Stimulated activated CD4-positive, alpha-beta T cell treated with anti-CD3 and anti-CD28 coated beads, Interleukin-4, amount 100 ng/mL, for 48 hours (primary cell): ENCODE data around the gene NFIB.

Experiments
- DNase-seq, 2 donors: peaks; one replicate each; pipeline ENCODE4 v3.0.0-alpha.2; 2020; ENCODE audit warnings: low read depth in 2 of 2

Gene NFIB

DNA sequence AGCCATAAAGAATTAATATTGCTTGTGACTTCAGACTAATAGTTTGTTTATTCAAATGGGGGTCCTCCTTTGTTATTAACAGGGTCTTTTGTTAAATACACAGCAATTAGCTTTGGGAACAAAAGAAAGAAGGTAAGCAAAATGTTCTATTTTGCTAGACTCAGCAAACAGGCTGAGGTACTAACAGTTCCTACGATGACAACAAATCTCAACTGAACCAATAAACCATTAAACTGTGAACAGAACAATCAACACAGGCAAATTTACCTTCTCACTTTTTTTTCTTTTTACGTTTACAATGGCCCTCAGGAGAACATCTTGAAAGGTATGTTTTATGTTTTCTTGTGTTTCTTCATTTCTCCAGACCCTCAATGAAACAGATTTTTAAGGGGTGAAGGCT, 207.2 kb downstream of the NFIB start:
- DNase-seq = no peak

DNA sequence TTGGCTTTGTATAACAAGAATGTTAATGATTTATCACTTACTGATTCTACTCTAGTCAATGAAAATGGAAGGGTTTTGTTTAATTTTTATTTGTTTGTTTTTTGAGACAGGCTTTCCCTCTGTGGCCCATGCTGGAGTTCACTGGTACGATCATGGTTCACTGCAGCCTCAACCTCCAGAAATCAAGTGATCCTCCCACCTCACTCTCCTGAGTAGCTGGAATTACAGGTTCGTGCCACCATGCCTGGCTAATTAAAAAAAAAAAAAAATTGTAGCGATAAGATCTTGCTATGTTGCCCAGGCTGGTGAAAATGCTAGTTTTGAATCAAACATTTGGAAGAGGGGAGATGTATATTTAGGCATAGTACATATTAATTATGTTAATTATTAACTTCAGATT, 209.4 kb downstream of the NFIB start:
- DNase-seq = no peak

DNA sequence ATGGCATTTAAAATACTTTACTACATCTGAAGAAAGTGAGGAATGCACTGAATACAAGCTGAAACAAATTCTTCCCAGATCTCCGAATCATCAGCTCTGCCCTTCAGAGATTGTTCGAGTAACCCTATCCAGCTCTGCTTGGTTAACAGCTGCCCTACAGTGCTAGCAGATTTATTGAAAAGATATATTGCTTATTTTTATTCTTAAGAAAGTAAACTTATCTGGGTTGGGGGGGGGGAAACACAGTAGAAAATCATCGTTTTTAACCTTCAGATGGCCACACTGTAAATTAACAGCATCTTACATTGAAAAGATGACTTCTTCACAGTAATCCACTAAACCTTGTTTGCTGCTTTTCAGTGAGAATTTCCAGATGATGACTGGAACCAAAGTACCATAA, 210.8 kb downstream of the NFIB start:
- DNase-seq = no peak

DNA sequence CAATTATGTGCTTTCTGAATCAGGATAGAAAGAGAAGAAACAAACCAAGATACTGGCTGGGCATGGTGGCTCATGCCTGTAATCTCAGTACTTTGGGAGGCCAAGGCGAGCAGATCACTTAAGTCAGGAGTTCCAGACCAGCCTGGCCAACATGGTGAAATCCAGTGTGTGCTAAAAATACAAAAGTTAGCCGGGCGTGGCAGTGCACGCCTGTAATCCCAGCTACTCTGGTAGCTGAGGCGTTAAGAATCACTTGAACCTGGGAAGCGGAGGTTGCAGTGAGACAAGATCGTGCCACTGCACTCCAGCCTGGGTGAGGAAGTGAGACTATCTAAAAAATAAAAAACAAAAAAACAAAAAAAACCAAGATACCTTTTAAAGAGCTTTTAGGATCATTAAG, 214.2 kb downstream of the NFIB start:
- DNase-seq = no peak

DNA sequence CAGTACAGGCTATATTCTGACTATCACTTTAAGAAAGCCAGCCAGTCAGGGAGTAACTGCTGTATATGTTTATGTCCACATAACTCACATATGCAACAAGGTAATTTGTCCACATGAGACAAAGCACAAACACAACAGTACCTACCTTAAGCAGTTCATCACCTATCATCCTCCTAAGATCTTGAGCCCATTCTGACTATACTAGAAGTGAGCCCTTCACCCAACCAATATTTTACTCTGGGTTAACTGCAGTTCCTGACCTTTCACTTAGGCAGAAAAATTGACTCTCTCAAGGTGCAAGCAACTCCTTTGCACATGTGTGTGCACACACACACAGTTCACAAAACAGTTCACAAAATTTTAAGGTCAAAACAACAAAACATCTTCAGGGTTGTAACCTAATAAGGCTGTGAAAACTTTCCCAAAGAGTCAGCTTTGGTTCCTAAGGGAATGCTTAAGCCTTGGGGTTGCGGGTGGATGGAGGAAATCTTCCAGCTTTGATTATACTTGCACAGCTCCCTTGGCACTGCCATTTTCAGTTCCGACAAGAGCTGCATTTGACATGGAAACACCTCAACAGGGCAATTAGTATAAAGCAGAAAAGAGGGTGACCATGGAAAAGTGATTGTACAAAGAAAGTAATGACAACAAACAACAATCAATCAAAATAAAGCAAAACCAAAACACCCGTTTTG, 215.3 kb downstream of the NFIB start:
- no peak for DNase-seq

DNA sequence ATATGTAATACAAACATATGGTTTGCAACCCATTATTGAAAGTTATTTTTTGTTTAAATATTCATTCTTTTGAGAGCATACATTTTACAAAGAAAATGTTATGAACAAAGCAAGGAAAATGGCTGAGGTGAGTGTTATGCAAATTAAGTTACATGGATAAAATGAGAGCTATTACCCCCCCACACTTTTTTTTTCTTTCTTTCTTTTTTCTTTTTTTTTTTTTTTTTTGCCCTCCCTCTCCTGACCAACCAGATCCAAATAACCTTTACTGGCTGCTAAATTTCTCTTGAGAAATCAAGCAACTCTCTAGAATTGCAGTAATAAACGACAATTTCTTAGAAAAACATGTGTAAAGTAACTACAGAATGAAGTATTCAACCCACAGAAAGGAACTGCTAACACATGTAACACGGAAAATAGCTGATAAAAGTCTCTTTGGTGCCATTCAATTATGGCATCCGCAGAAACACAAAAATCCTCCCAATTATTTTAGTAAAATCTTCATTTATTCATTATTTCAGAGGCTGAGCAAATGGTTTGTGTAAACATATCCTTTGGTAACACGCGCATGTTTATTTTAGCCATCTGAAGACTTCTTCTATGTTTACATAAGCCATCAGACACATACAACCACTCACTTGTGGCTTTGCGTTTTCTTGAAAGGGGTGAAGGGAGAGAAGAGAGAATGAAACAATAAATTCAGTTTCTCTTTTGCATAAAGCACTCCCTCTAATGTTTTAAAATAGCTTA, 216.1 kb downstream of the NFIB start:
- no peak for DNase-seq

DNA sequence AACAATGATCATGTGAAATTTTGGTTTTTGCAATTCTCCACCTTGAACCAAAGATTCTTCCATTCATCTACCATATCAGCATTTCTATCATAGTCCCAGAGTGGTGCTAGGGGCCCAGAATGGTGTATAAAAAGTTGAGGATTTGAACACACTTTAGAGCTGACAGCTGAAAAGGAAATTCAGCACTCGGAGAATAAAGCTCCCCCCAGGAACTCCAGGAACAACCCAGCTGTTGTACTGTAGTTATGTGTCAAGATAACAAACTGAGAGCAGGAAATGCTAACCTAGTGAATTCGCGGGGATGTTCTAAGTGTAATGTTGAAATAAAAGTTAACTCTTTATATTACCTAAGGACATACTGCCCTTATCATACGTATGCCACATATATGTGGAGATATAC, 216.7 kb downstream of the NFIB start:
- no peak for DNase-seq

DNA sequence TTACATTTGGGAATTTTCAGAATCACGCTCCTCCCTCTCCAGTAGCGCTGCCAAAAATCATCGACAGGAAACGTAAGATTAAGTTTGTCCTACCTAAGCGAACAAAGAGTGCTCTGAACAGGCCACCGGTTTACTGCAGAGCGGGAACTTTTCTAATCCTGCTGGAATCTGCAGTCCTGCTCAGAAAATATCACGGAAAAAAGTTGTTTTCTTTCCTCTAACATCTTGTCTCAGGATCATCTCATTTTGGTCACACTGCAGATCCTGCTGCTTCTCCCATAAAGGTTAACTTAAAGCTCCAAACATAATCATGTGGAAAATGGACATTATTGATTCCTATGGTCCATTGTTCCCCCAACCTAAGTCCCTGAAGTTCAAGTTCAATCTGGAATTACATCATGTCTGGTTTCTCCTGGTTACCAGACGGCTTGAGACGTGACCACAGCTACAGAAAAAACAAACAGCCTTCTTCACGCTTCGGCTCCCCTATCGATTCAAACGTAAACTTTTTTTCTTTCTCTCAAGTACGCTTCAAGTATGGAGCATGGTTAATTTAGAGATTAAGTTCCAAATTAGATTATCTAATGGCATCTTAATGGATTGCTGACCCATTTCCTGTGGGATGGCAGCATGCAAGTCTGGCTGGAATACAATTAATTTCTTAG, 217.6 kb downstream of the NFIB start:
- DNase-seq = no peak

DNA sequence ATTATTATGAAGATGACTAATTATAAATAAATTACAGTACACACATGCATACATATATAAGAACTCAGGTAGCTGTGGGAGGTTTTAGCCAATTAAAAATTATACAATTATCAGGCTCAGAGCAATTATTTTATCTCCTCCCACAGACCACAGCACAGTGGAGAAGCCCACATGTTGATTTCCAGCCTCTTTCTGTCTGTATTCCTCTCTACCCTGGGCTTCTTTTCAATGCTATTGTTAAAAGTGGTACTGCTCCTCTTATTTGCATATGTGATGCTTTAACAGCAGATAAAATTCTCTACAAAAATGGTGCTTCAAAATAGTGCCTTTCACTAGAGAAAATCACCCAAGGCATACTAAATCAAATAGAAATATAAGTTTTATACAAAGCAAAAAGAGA, 218.7 kb downstream of the NFIB start:
- DNase-seq = no peak

DNA sequence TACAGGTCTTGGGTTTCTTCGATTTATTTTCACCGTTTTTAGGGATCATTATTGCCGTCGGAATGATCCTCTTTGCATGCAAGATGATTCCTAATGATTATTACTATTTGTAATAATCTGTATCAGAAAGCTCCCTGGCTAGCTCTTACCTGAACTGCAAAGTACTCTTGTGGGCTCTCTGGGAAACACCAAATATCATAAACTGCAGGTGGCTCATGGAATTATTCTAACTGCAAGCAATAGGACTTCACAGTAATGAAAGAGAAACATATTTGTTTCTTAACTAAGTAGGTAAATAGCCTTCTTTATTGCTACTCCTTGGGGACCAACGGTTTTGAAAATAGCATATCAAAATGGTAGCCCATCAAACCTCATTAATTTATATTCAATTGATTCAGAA, 219.4 kb downstream of the NFIB start:
- no peak for DNase-seq

DNA sequence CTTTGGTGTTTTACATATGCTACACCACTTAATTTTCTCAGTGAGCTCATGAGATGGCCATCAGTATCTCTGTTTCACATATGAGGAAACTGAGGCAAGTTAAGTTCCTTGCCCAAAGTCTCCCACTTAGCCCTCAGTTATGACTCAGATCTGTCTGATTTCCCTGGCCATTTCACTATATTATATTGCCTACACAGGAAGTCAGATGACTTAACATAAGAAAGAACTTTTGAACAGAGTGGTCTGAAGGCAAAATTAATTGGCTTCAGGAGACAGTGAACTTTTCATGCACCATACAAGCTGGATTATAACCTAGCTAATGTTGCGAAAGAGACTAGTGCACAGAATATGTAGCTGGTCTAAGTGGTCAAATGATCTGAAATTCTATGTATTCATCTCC, 221.6 kb downstream of the NFIB start:
- no peak for DNase-seq

DNA sequence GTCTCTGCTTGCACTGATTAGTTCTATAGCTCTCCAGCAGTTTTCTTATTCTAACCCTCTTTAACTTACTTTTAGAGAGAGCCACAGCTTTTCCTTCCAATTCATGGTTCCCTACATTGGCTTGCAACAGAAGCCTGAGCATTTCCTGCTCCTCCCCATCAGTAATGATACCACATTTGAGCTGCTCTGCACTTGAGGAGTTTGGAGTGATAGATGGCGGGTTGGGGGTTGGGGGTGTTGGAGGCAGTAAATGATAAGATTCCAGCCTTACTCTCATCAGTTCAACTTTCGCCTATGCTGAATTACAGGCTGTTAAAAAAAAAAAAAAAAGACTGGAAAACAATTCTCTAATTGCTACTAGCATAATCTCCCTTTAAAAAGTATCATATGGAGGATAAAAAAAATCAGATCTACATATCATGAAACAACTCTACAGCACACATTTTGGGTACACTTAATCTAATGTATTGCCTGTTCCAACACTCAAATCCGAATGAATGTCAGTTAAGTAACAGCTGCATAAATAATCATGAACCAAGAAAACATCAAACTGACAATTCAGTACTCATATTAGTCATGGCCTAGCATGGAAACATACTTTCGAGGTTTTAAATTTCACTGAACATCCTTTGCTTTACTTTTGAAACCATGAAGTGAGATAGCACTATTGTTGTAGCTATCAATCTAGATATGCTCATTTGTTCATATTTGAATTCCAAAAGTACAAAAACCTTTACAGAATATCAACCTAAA, 224.7 kb downstream of the NFIB start:
- DNase-seq = no peak

DNA sequence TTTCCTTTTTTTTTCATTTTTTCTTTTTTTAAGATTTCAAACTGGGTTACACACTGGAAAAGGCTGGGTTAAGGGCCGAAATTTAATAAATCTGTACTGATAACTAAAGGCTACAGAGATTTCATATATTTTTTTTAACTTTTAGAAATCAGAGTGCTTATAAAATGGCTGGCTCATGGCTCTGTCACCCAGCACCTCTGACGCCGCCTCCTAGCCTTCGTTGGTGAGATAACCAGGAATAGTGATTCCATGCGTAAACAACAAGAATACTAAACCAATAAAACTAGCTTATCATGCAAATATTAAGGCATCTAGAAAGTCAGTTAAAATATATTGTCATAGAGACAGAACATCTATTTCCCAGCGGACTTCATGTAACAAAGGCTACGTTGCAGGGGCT, 226.4 kb downstream of the NFIB start:
- no peak for DNase-seq

DNA sequence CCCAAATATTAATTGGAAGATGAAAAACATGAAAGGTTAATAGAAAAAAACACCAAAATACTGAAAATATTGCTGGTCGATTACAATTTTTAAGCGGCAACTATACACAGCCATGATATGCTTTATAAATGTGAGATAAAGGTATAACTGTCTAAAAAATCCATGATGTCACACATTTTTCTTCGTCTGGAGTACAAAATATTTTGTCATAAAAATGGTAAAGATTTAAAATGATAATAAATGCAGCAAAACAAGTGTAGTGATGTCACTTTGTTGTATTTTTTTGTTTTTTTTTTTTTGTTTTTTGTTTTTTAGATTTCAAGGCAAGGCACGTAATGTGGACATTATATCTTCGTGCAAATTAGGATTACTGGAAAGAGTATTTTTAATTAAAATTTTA, 227.4 kb downstream of the NFIB start:
- no peak for DNase-seq

DNA sequence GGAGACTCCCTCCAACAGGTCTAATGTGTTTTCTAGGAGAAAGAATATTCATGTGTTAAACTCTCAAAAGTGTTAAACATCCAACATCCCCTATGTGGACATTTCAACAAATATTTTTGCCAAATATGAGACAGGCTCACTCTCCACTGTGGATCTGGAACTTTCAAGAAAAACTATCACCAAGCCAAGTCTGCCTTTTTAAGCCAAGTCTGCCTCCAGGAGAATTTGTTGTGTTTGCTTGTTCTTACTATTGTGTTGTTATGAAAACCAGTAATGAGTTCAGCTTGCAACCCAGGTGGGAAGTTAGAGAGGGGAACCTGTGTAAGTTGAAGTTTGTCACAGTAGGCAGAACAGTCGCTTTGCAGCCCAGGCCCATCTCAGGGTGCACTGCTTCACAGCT, 228.1 kb downstream of the NFIB start:
- DNase-seq = no peak

DNA sequence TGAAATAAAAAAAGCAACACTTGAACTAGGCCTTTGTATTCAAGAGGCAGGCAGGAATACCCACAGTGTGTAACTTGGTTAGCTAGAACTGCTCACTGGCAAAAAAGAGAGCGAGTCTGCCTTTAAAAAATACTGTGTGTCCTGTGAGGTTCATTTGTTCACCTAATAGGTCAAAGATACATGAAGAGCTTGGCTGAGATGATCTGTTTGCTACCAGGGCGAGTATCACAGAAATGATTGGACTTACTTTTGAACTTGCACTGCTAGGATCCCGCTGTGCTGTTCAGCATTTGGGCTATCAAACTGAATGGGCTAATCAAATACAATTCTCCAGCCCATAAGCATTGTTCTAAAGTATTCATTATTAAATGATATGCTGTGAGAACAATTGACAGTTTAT, 229.1 kb downstream of the NFIB start:
- no peak for DNase-seq

DNA sequence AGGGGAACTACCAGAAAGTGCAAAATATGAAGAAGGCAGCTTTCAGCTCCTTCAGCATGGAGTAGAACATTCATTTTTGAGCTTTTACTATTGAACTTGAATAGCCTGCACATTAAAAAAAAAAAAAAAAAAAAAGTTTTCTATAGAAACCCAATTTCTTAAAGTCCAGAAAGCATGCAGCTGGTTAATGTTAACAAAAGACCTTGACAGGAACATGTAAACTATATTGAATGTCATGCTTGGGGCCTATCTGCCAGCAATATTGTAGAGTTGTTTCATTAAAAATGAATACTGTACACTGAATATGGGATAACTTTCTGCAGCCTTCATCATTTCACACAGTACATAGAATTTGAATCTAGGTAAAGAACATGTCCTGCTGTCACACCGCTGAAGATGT, 230.6 kb downstream of the NFIB start:
- no peak for DNase-seq

DNA sequence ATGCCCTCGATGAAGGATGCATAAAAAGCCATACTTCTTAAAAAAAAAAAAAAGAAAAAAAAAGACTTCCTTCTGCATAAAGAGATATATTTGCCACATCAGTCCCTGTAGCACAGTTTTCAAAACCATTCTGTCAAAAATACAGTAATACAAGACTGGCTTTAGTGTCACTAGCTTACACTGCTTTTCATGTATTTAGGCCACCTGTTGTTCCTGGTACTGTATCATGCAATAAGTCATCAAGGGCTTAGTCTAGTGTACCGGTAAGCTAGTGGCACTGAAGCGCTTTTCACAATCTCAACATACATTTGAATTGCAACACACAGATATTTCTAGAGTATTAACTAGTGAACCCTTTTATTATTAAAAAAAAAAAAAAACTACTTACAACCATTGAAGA, 231.2 kb downstream of the NFIB start:
- DNase-seq = no peak

DNA sequence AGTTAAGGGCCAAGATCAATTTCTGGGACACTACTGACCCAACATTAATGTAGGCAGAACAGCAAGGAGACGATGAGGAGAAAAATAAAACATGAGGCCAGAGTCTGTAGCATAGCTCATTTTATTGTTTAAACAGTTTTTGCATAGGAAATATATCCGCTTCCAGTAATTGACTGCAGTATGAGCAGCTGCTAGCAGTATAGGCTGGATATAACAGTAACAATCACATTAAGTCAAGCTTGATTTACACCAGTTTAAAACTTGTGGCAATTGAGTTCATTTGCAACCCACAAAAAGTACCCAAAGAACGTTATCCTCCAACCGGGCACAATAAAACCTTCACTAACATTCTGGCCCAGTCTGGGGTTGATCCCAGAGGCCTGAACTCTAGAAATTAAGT, 232.2 kb downstream of the NFIB start:
- DNase-seq = no peak

DNA sequence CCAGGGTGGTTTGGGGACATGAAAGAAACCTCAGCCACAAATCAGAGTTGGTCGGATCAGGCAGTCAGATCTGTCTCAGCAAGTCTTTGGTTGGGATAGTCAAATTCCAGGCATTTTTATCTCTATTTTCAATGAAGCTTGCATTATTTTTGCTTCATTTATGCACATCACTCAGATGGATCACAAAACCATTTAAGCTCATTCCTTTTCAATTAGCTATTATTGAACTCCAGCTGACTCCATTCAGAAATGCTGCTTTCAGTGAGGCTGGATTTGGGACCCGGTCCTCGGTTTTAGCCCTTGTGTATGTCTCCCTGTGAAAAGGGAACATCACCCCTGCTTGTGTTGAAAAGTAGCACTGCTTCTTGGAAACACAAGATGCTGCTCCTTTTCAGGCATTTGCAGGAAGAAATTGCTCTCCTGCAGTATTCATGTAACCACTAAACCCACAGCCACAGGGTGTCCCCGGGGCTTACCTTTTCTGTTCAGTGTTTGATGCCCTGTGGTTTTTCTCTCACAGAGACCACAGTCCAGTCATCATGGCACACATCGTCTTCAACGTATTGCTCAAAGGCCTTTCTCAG, 232.9 kb downstream of the NFIB start:
- no peak for DNase-seq

DNA sequence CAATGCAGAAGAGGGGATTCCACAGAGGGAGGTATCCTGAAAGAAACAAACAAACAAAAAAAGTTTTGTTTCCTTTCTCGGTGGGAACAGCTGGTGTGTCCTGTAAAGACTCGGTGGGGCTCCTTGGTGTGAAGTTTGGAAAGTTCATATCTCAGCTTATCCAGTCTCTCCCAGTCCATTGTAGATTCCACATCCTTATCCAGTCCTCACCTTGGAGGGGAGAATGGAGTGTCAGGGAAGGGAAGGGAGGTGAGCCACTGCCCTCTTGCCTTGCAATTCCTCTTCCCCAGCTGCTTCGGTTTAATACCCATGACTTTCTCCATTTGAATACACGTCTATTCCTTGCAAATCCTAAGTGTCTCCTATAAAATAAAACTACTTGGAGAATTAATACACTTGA, 234.5 kb downstream of the NFIB start:
- DNase-seq = no peak

DNA sequence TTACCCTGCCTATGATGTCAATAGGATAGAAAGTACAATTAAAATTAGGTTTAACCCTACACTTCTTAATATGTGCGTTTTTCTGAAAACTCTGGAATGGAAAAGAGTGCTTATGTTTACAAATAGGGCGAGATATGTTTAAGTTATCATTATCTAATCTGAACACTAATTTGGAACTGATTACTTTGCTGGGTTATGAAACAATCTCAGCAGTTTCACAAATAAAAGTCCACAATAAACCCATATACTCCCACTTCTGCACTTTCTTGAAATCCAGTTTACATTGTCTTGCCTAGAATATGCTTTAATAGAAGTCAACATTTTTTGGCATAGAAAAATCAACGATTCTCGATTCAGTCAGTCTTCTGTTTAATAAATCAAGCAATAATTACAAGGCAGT, 236.3 kb downstream of the NFIB start:
- no peak for DNase-seq
